HG03457 (cell line): ENCODE measurements around the gene MAP3K13.

Source experiments
- ATAC-seq: cut with Tn5 transposase; IDR thresholded peaks from one replicate; pipeline ENCODE4 v1.9.1; 2021; ENCODE audit warnings: moderate number of reproducible peaks; ENCODE audit not compliant: unreplicated experiment

MAP3K13 gene, protein sequence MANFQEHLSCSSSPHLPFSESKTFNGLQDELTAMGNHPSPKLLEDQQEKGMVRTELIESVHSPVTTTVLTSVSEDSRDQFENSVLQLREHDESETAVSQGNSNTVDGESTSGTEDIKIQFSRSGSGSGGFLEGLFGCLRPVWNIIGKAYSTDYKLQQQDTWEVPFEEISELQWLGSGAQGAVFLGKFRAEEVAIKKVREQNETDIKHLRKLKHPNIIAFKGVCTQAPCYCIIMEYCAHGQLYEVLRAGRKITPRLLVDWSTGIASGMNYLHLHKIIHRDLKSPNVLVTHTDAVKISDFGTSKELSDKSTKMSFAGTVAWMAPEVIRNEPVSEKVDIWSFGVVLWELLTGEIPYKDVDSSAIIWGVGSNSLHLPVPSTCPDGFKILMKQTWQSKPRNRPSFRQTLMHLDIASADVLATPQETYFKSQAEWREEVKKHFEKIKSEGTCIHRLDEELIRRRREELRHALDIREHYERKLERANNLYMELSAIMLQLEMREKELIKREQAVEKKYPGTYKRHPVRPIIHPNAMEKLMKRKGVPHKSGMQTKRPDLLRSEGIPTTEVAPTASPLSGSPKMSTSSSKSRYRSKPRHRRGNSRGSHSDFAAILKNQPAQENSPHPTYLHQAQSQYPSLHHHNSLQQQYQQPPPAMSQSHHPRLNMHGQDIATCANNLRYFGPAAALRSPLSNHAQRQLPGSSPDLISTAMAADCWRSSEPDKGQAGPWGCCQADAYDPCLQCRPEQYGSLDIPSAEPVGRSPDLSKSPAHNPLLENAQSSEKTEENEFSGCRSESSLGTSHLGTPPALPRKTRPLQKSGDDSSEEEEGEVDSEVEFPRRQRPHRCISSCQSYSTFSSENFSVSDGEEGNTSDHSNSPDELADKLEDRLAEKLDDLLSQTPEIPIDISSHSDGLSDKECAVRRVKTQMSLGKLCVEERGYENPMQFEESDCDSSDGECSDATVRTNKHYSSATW

GRCh38 chr3:185362850-185363661, at the start of gene MAP3K13:
Gene MAP3K13 (plus strand): TSS chr3:185363136. CDS start chr3:185428582, 65,446 bp downstream.
- peak; percentile 84 for ATAC-seq

GRCh38 chr3:185313693-185314246, 49.2 kb upstream of the MAP3K13 start:
- ATAC-seq, result no peak

- no peak for ATAC-seq
Observed at GRCh38 chr3:185316740-185317412, 46.1 kb upstream of the MAP3K13 start.

DNA sequence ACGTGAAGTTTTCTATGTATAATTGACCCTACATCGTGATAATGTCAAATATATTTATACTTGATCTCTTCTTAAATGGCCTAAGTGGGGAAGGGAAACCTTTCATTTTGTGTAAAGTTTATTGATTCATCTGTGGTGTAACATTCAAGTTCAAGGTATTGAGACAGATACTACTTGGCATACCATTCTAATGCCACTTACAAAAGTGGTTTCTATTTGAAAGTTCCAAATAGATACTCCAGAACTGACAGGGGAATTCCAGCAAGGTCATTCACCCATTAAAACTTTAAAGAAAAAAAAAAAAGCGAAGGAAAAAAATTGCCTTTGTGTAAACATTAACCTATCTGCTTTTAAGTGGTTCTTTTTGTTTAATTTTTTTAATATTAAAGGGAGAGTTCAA, 45.3 kb upstream of the MAP3K13 start:
- no peak for ATAC-seq

GRCh38 chr3:185318141-185318540, 44.8 kb upstream of the MAP3K13 start:
- no peak for ATAC-seq

DNA sequence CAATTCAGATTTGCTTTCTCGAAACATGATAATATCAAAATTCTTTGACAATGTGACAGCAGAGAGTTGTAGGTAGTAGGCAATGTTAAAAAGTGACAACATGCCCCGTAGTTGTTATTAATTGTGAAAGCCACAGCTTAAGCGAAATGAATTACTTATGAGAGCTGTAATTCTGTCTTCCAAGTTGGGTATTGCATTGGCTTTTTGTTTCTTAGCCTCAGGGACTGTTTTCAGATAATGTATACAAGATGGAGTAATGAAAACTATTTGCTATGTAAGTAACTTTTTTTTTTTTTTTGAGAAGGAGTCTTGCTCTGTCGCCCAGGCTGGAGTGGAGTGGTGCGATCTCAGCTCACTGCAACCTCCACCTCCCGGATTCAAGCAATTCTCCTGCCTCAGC, 43.1 kb upstream of the MAP3K13 start:
- ATAC-seq, result no peak

DNA sequence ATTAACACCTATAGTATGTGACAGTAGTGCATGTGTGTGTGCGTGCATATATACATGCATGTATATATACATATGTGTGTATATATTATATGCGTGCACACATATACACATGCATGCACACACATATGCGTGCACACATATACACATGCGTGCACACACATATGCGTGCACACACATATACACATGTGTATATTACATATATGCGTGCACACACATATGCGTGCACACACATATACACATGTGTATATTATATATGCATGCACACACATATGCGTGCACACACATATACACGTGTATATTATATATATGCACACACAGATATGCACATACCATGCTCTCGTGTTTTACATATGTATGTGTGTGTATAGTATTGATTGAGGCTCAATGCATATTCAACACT, 42.0 kb upstream of the MAP3K13 start:
- no peak for ATAC-seq

- no peak for ATAC-seq
Observed at GRCh38 chr3:185322101-185322719, 40.7 kb upstream of the MAP3K13 start.

- ATAC-seq, result no peak
Observed at GRCh38 chr3:185325946-185326791, 36.8 kb upstream of the MAP3K13 start.

DNA sequence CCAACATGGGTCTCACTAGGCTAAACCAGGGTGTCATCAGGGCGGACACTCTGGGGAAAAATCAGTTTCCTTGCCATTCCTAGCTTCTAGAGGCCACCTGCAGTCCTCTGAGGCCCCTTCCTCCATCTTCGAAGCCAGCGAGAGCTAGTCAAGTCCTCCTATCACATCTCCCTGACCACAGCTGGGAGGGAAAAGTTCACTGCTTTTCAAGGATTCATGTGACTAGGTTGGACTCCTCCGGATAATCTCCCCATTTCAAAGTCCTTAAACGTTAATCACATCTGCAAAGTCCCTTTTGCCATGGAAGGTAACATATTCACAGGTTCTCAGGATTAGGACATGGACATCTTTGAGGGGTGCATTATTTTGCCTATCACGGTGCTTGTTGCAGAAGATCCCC, 35.9 kb upstream of the MAP3K13 start:
- ATAC-seq, result no peak

- no peak for ATAC-seq
Observed at GRCh38 chr3:185328324-185329004, 34.5 kb upstream of the MAP3K13 start.

- ATAC-seq, result no peak
Observed at GRCh38 chr3:185330238-185330637, 32.7 kb upstream of the MAP3K13 start.

GRCh38 chr3:185330644-185331043, 32.3 kb upstream of the MAP3K13 start:
- no peak for ATAC-seq

DNA sequence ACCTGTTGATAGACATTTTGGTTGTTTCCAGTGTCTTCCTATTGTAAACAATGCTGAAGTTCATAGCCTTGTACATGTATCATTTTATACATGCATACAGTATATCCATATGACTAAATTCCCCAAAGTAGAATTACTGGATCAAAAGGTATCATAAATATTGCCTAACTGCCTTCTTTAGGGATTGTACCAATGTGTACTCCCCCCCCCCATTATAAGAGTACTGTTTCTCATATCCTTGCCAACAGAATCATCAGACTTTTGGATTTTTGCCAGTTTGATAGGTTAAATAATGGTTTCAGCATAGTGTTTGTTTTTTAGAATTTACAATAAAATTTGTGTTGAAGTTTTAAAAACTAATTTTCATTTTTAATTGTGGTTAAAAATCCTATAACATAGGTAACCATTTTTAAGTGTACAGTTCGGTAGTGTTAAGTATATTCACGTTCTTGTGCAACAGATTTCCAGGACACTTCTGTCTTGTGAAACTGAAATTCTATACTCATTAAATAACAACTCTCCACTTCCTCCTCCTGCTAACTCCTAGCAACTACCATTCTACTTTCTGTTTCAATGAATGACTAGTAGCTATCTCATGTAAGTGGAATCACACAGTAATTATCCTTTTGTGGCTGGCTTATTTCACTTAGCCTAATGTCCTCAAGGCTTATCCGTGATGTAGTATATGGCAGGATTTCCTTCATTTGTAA, 30.8 kb upstream of the MAP3K13 start:
- peak; percentile 93 for ATAC-seq

- no peak for ATAC-seq
Observed at GRCh38 chr3:185335799-185336198, 27.1 kb upstream of the MAP3K13 start.

- ATAC-seq, result no peak
Observed at GRCh38 chr3:185337231-185337816, 25.6 kb upstream of the MAP3K13 start.

DNA sequence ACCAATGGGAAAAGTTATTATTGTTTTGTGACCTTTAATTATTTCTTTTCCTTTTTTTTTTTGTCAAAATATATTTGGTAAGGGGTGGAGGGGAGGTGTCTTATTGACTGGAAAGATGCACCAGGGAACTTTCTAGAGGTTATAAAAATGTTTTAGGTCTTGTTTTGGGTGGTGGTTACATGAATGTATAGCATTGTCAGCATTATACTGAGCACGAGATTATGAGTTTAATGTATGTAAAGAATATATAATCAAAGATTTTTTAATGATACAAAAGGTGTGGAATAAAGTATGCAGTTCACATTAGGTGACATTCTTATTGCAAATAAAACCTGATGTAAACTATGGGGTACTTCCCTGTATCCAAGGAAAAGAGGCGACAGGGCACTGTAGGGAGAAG, 23.0 kb upstream of the MAP3K13 start:
- ATAC-seq, result no peak
